HG03354 (cell line): ENCODE measurements around the gene BMP7.

Source experiments
- ATAC-seq: cut with Tn5 transposase; IDR thresholded peaks from one replicate; pipeline ENCODE4 v1.9.1; 2021; ENCODE audit warnings: mild to moderate bottlenecking; ENCODE audit not compliant: unreplicated experiment, poor library complexity, severe bottlenecking

BMP7 gene

DNA sequence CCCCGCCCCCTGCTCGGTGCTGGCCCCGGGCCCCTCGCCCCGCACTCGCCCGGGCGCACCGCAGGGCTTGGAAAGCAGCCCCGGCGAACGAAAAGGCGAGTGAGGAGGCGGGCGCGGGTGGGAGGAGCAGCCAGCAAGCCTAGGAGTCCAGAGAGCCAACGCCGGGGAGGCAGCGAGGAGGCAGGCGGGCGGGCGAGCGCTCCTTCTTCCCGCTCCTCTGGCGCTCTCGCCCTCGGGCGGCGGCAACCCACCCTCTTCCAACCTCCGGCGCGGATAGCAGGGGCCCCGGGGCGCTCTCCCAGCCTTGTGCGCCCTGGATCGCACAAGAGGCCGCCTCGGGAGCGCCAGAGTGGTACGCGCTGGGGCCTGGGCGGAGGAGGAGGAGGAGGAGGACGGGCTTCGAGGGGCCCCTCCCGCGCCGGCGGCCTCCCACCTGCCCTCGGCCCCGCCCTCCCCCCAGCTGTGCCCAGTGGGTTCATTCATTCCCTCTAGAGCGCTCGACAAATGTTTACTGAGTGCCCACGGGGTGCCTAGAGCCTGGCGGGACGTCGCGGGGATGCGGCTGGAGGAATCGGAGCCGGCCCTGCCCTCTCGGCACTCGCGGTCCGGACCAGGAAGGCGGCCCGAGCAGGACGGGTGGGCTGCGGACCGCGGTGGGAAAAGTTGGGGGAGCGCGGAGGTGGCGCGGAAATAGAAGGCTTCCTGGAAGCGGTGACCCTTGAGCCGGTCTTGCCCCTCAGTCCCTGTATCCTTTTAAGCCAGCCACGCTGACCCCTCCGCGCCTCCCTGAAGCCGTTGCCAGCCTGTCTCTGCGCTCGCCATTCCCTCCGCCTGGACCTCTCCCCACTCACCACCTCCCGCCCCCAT is at the start of gene BMP7:
Gene BMP7, minus strand, starts transcription at position 351 of the 867 bp plus-strand sequence. CDS start 519 bp downstream, outside the sequence.
- no peak for ATAC-seq

DNA sequence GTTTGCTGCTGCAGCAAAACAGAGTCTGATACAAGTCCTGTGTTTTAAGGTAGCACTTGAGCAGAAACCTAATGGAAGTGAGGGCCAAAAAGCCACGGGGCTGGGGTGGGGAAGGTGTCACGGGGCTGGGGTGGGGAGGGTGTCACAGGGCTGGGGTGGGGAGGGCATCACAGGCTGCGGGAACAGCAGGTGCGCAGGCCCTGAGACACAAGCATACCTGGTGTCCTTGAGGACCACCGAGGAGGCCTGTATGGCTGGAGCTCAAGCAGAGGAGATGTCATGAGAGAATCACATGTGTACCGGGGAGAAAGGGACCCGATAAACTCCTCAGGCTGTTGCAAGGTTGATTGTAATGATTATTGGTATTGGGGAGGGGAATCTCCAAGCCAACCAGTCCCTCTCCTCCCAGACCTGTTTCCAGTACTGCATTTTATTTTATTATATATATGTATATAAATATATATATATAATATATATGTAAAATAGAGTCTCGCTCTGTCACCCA is 49.6 kb upstream of the BMP7 start:
- no peak for ATAC-seq

DNA sequence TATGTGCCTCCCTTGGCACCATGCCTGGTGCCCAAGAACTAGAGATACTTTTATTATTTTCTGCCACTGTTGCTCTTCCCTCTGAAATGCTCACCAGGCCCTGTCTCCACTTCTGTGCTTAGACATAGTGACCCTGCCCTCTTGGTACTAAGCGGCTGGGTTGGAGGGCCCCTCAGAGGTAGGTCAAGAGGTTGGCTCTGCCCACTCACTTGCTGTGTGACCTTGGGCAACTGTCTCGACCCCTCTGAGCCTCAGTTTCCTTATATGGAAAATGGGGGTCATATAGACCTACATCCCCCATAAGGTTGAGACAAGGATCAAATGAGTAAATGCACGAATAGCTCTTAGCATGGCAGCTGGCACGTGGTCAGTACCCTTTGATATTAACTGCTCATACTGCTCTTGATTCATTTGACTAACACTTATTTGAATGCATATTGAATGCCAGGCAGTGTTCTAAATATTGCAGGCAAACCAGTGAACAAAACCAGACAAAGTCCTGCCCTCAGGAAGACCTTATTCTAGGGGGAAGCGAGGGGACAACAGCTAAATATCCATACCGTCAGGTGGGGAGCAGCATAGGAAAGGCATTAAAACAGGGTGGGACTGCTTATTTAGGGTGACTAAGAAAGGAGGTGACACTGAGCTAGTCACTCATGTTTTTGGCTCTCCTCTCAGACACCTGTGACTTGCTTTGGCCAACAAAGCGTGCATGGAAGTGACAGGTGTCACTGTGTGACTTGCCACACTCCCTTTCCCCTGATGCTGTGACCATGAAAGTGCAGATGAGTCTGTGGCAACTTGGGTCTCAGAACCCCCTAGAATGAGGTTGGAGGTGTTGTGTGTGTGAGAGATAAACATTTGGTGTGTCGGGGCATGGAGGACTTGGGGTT is 48.9 kb upstream of the BMP7 start:
- ATAC-seq: no peak

DNA sequence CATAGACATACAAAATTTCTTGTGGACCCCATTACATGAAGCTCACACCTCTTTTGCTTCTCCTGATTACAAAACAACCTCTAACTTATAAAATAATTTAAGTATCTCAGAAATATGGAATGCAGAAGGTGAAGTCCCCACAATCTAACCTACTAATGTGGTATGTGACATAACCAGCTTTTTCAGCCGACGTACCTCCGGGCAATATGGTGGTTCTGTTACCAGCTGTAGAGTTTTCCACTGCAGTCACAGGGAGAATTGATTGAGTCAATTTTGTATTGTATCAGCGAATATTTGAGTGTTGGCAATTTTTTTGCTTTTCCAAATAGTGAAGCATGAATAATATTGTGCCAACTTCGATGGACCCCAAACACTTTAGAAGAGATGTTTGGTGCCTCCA is 47.5 kb upstream of the BMP7 start:
- no peak for ATAC-seq

DNA sequence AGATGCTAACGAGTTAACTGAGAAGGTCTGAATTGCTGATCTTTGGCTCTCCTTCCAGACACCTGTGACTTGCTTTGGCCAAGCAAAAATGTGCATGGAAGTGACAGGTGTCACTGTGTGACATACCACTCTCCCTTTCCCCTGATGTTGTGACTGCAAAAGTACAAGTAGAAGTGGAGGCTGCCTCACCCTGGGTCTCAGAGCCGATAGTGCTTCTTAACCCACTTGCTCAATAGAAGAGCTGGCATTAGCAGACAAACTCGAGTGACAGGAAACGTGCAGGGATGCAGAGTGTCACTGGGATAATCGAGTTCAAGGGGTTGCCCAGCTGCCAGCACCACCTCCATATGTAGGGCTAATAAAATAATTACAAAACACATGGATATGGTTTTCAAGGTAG is 46.8 kb upstream of the BMP7 start:
- no peak for ATAC-seq

DNA sequence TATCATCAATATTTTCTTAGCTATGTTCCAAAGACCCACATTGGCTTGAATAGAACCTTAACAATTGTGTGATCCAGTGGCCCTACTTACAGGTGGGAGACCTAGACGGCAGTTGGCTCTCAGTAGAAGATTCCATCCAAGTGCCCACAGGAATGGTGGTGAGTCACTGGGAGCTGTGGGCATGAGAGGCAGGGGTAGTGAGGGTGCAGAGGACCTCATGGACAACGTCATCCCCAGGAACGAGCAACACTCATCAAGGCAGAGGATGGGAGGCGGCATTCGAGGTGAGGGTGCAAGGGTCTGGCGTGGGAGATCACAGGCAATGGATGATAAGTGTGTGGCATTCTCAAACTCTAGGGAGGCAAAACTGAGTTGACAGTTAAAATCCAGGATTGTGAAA is 45.7 kb upstream of the BMP7 start:
- no peak for ATAC-seq

DNA sequence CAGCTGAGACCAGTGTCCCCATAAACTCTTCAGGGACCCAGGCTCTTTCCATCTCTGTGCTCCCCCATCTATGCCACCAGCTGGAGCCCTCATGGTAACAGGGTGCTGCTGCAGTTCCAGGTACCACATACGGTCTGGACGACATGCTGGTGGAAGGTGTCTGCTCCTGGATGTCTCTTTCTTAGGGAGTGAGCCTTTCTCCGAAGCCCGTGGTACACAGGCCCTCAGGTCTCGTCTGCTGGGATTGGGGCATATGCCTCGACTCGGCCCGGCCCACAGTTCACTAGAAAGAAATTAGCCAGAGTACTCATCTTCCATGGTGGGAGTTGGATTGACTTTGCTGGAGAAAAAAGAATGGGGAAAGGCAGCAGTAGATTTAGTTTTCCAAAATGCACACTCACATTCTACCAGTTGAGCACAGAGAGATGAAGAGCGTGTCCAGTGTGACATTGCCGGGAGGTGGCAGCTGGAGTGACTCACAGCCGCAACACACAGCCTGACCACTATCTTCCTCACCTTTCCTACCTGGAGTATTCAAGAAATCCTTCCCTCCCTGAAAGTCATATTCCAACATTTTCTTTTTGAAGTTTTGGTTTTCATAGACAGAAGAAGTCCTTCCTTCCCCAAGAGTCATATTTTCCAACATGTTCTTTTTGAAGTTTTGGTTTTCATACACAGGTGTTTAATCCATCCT is 44.5 kb upstream of the BMP7 start:
- ATAC-seq: no peak

DNA sequence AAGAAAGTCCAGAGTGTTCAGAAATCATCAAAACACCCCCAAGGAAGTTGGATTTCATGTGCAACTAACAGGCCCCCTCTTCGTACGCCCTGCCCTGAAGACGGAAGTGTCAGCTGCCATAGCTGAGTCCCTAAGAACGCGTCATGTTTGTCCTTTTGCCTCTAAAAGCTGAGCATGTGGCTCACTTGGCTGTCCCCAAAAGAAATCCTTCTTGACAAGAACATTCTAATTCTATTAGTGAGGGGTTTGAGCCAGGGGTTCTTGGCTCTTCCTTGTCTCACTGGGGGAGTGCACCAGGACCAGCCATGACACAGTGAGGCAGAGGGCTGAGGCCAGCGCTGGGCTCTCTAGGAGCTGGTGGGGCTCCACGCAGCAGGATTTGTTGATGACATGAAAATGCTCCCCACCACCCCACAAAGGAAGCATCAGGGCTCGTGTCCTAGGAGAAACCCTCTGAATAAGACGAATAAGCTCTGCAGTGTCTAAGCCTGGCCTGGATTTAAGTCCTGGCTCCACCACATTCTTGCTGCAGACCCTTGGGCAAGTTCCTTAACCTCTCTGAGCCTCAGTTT is 43.2 kb upstream of the BMP7 start:
- ATAC-seq: no peak

DNA sequence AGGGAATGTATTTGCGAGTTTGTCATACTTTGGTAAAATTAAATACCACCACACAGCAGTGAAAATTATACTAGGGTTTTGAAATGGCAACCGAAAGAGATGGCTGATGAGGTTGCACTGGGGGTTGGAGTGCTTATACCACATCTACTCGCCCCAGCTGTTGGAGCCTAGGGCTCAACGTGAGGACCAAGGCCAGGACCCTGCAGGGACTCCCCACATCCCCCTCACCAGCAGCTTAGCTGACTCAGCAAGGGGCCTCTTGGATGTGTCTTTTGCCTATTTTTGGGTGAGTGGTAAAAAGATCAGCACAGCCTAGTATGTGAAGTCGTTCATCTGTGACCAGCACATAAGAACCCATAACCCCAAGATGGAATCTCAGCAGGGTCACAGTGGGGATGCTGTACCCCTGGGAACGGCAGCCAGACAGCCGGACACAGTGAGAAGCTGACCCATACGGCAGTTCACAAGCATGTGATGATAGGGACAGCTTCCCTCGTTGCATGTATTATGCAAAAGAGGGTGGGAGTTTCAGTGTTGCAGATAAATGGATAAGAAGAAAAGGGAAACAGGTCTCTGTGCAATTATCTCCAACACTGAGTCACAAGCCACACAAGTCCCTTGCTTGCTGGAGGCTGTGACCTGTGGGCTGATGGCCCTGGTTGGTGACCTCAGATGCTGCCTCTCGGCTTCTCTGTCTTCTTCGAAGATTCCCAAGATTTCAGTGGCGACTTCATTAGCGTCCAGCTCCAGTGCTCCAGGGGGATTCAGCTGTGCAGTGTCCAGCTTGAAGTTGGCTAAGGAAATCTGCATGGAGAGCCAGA is 42.2 kb upstream of the BMP7 start:
- no peak for ATAC-seq

DNA sequence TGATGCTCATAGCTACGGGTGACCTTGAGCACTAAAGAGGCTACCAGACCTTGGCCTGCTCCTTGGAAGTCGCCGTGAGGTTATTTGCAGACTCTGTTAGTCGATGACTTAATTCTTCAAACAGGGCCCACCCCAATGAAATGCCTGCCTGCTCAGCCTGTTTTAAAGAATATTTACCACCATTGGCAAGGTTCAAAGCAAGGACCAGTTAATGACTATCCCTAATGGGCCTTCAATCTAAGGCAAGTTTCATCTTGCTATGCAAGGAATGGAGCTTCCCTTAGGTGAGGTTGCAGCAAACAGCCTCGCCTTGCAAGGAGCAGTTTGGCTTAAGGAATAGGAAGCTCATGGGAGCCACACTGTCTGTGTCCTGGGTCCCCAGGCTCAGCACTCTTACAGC is 40.3 kb upstream of the BMP7 start:
- ATAC-seq: no peak

DNA sequence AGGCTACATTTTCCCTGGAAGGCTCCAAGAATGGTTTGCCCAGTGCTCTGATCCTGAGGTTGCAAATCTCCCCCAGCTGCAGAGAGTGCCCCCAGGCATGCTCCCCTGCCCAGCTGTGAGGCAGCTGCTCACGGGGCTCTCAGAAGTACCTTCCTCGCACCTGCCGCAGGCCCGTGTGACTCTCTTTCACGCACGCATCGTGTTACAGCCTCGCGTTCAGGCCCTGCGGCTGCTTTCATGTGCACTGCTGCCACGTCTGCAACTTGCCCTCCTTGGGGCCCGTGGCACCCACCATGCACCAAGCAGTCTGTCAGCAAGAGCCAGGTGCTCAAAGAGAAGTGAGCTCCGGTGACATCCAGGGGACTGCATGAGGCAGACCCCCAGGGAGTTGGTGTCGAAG is 34.6 kb upstream of the BMP7 start:
- ATAC-seq: no peak

DNA sequence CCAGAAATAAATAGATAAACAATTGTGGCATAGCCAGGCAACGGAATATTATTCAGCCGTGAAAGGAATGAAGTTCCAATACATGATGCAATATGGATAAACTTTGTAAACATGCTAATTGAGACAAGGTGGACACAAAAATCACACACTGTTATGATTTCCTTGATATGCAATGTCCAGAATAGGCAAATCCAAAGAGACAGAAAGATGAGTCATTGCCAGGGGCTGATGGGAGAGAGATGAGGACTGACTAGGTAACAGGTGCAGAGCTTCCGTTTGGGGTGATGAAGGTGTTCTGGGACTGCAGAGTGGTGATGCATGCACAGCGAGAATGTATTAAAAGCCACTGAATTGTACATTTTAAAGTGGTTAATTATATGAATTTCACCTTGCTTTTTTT is 32.0 kb upstream of the BMP7 start:
- ATAC-seq: no peak

DNA sequence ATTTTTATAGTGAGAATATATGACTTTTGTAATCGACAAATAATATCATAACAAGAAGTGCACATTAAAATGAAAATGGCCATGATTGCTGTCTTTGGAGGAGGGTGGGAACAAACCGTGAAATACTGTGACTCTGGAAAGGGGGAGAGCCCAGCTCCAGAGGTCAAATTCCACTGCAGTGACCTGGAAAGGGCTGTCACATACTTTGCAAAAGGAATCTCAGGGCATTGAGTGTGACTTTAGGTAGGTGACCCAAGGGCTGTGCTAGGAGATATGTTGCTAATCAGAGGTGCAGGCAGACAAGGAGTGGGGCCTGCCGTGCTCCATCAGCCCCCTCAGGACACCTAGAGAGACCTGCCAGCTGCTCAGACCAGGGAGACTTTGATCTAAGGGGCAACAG is 28.1 kb upstream of the BMP7 start:
- ATAC-seq: no peak

DNA sequence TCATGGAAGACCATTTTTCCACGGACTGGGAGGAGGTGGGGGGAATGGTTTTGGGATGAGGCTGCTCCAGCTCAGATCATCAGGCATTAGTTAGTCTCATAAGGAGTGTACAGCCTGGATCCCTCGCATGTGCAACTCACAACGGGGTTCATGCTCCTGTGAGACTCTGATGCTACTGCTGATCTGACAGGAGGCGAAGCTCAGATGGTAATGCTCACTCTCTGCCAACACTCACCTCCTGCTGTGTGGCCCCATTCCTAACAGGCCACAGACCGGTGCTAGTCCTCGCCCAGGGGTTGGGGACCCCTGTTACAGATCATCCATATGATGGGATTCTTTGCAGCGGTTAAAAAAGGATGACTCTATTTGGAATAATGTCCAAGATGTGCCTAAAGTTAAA is 27.6 kb upstream of the BMP7 start:
- no peak for ATAC-seq

DNA sequence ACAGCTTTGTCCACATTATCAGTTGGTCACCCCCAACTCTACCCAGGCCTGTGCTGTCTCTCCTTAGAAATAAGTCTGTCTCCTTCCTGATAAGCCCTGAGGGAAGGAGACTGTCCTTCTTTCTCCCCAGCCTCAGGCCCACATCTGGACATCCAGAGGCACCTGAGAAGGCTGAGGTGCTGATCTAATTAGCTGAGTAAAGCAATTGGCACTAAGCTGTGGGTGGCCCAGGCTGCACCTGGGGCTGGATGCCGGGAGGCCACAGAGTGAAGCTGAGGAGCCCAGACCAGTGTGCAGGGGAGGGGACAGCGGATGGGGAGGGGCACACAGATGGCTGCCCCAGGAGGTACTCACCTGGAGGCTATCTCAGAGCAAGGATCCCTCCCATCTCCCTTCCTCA is 26.2 kb upstream of the BMP7 start:
- no peak for ATAC-seq

DNA sequence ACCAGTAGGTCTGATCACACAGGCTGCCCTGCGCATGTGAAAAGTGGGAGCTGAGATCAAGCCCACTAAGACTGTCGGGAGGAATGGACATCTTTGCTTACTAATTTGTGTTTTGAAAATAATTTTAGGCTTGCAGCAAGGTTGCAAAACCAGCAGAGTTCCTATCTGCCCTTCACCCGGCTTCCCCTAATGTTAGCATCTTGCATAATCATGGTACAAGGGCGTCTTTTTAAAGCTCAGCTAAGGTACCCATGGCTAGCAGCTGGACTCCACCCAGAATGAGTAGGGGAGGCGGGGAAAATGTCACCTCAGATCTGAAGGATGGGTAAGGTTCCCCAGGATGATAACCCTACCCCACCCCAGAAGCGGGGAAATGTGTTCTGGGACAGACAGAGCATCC is 25.3 kb upstream of the BMP7 start:
- ATAC-seq: no peak

DNA sequence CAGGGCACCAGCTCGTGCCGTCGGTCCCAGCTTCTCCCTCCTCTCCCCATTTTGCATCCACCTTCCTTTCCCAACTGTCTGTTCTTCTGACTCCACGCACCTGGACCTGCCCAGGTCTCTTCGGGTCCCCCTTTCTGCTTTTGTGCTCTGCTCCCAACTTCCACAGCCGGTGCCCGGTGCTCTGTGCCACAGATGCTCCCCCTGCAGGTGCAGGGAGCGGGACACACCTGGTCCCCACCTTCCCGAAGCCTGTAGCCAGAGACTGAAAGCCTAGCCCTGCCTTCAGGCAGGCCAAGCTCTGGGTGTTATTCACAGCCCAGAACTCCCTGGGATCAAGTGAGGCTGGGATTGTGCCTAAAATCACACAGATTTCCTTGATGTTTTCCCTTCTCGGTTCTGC is 24.6 kb upstream of the BMP7 start:
- no peak for ATAC-seq

DNA sequence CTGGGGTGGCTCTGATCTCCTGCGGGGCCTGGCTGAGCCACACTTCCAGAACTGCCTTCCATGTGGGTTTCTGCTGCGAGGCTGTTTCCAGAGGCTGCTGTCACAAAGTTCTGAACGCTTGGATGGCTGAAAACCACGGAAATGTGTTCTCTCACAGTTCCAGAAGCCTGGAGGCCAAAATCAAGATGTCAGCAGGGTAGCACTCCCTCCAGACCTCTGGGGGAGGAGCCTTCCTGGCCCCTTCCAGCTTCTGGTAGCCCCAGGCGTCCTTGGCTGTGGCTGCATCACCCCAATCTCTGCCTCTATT is 23.7 kb upstream of the BMP7 start:
- no peak for ATAC-seq
